Heart left ventricle (tissue), 13 donors: ENCODE data around the gene MICALL2.

Experiments
- POLR2A ChIP-seq, 2 donors: fragments of 450-650 bp; IDR thresholded peaks; one replicate each; pipeline ENCODE4 v1.6.1; 2017; ENCODE audit warnings: antibody characterized with exemption in 2 of 2, mild to moderate bottlenecking in 2 of 2, moderate library complexity in 2 of 2
- TF ChIP-seq, protein P1 (sequence below), 12 donors: fragments of 200-600 bp; sonication (generic) in 4 of 12; IDR thresholded peaks; one replicate each; pipeline versions ENCODE4 v1.5.0 to v1.8.0; 2018 to 2022; ENCODE audit warnings: antibody characterized with exemption in 12 of 12, mild to moderate bottlenecking in 5 of 12
- donor health status: ischemic (EF 13 %, LVEDD 7.1; RV severe dilation, severe dysfunction).
- donor health status: DM: no; HTN: yes; CAD: no.
- donor health status: DM: no; HTN: no; CAD: no.
- donor health status: ischemic (EF 25% LVEDD 6.9; RV normal size, moderate dysfunction).
- donor health status: ischemic (EF 25% LVEDD 5.7; RV mildly dilated, moderate dysfunction).
- donor health status: ischemic (EF 35%, LVEDD 5.7; RV mildly dilated, moderate dysfunction).
- donor health status: nonischemic (EF 11% LVEDD 7.7; RV severe dilation, severe dysfunction).
- donor health status: DM: yes; HTN: yes; CAD: no.
- donor health status: PGD.
- donor health status: ischemic (EF 29% LVEDD 5.4; RV normal size, mild dysfunction).
- donor health status: nonischemic (EF 23%, LVEDD 6.1; RV moderate dilation, normal function).

DNA sequence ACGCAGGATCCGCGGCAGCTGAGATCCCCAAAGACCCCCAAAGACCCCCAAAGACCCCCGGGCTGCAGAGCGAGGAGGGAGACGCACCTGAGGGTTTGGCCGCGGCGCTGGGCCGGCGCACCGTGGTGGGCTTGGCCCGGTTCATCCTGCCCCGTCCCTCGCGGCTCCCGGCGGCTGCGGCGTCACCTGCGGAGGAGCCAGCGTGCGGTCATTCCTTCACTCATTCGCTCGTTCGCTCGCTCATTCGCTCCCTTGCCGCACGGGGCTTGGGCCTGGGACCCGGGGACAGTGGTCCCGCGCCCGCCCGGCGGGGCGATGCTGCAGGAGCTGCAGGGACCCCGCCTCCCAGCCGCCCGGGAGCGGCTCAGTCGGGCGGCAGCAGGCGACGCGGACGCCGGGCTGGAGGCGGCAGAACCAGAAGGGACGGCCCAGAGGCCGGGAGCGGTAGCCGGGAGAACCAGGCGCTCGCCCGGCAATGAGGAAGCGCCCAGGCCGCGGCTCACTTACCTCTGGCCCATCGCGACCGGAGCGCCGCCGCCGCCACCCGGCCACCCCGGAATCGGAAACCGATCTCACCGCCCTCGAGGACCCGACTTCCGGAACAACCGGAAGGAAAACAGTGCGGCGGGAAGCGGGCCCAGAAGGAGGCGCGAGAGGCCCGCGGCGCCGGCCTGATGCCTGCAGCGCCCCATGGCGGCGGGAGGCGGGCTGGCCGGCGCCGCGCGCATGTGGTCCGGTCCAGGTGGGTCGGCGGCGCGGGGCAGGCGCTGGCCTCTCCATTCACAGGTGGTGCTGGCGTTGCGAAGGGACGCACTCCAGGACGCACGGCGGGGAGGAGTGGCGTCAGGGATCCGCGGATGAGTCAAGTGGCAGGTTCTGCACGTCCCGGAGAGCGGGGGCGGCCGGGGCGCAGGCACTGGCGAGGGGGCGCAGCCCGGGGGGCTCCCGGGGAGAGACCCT, 44.8 kb upstream of the MICALL2 start, which contains the start of gene INTS1:
- TF ChIP-seq, protein P1, sequence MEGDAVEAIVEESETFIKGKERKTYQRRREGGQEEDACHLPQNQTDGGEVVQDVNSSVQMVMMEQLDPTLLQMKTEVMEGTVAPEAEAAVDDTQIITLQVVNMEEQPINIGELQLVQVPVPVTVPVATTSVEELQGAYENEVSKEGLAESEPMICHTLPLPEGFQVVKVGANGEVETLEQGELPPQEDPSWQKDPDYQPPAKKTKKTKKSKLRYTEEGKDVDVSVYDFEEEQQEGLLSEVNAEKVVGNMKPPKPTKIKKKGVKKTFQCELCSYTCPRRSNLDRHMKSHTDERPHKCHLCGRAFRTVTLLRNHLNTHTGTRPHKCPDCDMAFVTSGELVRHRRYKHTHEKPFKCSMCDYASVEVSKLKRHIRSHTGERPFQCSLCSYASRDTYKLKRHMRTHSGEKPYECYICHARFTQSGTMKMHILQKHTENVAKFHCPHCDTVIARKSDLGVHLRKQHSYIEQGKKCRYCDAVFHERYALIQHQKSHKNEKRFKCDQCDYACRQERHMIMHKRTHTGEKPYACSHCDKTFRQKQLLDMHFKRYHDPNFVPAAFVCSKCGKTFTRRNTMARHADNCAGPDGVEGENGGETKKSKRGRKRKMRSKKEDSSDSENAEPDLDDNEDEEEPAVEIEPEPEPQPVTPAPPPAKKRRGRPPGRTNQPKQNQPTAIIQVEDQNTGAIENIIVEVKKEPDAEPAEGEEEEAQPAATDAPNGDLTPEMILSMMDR (IDR thresholded peaks at IDR 0.05), result peak; percentile 75 to 99 (median 92)
- peak in 1 of 2 donors; percentile 83 for TF ChIP-seq POLR2A (IDR thresholded peaks at IDR 0.05)
